NB4 (cell line): ENCODE results near the gene MYADML2.

Experiments used
- DNase-seq: peaks from one replicate; pipeline ENCODE4 v3.0.0; 2010; ENCODE audit warnings: low read depth
- H3K4me3 ChIP-seq: one replicate; pipeline ENCODE4 v1.5.1; 2011; ENCODE audit warnings: mild to moderate bottlenecking, low read depth, low read length, moderate library complexity
- CTCF ChIP-seq: IDR thresholded peaks from one replicate; pipeline ENCODE4 v1.5.1; 2012; ENCODE audit warnings: low read depth, low read length
- MAX ChIP-seq: IDR thresholded peaks from 2 replicates; pipeline ENCODE4 v1.6.1; 2011; ENCODE audit warnings: low read depth, low read length
- MYC ChIP-seq: IDR thresholded peaks from 2 replicates; pipeline ENCODE4 v1.6.1; 2011; ENCODE audit warnings: low read depth, low read length
- POLR2A ChIP-seq: IDR thresholded peaks from 2 replicates; pipeline ENCODE4 v1.6.1; 2011; ENCODE audit warnings: mild to moderate bottlenecking; ENCODE audit not compliant: insufficient read length; ENCODE audit errors: extremely low read depth

The MYADML2 gene

GRCh38 chr17:81939218-81939617 lies 7.8 kb downstream of the MYADML2 start:
- TF ChIP-seq CTCF (no peak), MAX (no peak), MYC (no peak), POLR2A (no peak)
- no peak overlapping the region for H3K4me3 ChIP-seq
- DNase-seq = no peak

- no peak for DNase-seq
- no peak overlapping the region for H3K4me3 ChIP-seq
- TF ChIP-seq CTCF (no peak), MYC (no peak), POLR2A (no peak), MAX (no peak)
These were observed 11.3 kb downstream of the MYADML2 start for GRCh38 chr17:81935709-81936084.

- TF ChIP-seq MYC (no peak), POLR2A (no peak), CTCF (no peak), MAX (no peak)
- no peak for DNase-seq
- no peak overlapping the region for H3K4me3 ChIP-seq
These were observed 12.0 kb downstream of the MYADML2 start for GRCh38 chr17:81934850-81935708.

- TF ChIP-seq MYC (no peak), MAX (no peak), CTCF (no peak), POLR2A (no peak)
- H3K4me3 ChIP-seq = no peak overlapping the region
- DNase-seq = no peak
These were observed 12.8 kb downstream of the MYADML2 start for GRCh38 chr17:81934098-81934757.

- H3K4me3 ChIP-seq = no peak overlapping the region
- no peak for TF ChIP-seq CTCF
- no peak for TF ChIP-seq POLR2A
- TF ChIP-seq MAX = no peak
- TF ChIP-seq MYC = no peak
- DNase-seq = no peak
These were observed 13.8 kb downstream of the MYADML2 start for GRCh38 chr17:81933178-81933699.
